Measurements from ENCODE around the gene PINLYP.

PINLYP gene

GRCh38 chr19:43578787-43579186, 3.2 kb downstream of the PINLYP start:
- Histone ChIP-seq H3K36me3 (ENCODE audit: insufficient read depth, low read length) (peaks cover under 1% of the 10 kb centered on the region; the same call in 1 of the 2 replicates), H3K9me2 (ENCODE audit: low read depth, low read length) (no peaks in the 10 kb centered on the region), H3F3A (ENCODE audit: insufficient read depth, low read length) (no peaks in the 10 kb centered on the region), H3K4me2 (ENCODE audit: low read length) (no peak overlapping the region), H3K4me1 (ENCODE audit: insufficient read depth, low read length, severe bottlenecking) (peaks cover 25% of the 10 kb centered on the region), H3K27ac (ENCODE audit: low read depth, low read length, poor library complexity, severe bottlenecking) (no peak overlapping the region), H4K20me1 (ENCODE audit: insufficient read depth, low read length) (no peaks in the 10 kb centered on the region), H3K9ac (ENCODE audit: low read length) (no peak overlapping the region), H2AFZ (ENCODE audit: low read length) (no peak overlapping the region), H3K79me2 (ENCODE audit: insufficient read depth, low read length) (0 out of 2 replicates have a peak, but pooled peaks cover 3% of the 10 kb centered on the region), H3K27me3 (ENCODE audit: insufficient read depth, low read length) (no peaks in the 10 kb centered on the region), H3K4me3 (ENCODE audit: low read depth, low read length, poor library complexity, severe bottlenecking) (no peak overlapping the region), H3K9me3 (ENCODE audit: low read length) (no peaks in the 10 kb centered on the region)
- TF ChIP-seq EZH2 (IDR thresholded peaks at IDR 0.05; ENCODE audit: borderline replicate concordance, low read length) (no peak), CTCF (IDR thresholded peaks at IDR 0.05; ENCODE audit: low read length) (no peak)

- H3F3A ChIP-seq (ENCODE audit: insufficient read depth, low read length): no peaks in the 10 kb centered on the region
- no peak for TF ChIP-seq EZH2 (IDR thresholded peaks at IDR 0.05; ENCODE audit: borderline replicate concordance, low read length)
- TF ChIP-seq CTCF (IDR thresholded peaks at IDR 0.05; ENCODE audit: low read length): no peak
- H3K4me3 ChIP-seq (ENCODE audit: low read depth, low read length, poor library complexity, severe bottlenecking): no peak overlapping the region
- no peak overlapping the region for H3K9ac ChIP-seq (ENCODE audit: low read length)
- no peaks in the 10 kb centered on the region for H3K9me3 ChIP-seq (ENCODE audit: low read length)
- no peak overlapping the region for H3K4me2 ChIP-seq (ENCODE audit: low read length)
- H3K9me2 ChIP-seq (ENCODE audit: low read depth, low read length): no peaks in the 10 kb centered on the region
- peaks cover 15% of the 10 kb centered on the region for H3K4me1 ChIP-seq (ENCODE audit: insufficient read depth, low read length, severe bottlenecking)
- no peak overlapping the region for H3K27ac ChIP-seq (ENCODE audit: low read depth, low read length, poor library complexity, severe bottlenecking)
- no peaks in the 10 kb centered on the region for H3K27me3 ChIP-seq (ENCODE audit: insufficient read depth, low read length)
- H2AFZ ChIP-seq (ENCODE audit: low read length): no peak overlapping the region
- no peaks in the 10 kb centered on the region for H3K79me2 ChIP-seq (ENCODE audit: insufficient read depth, low read length)
- no peaks in the 10 kb centered on the region for H4K20me1 ChIP-seq (ENCODE audit: insufficient read depth, low read length)
- no peaks in the 10 kb centered on the region for H3K36me3 ChIP-seq (ENCODE audit: insufficient read depth, low read length)
Measured at GRCh38 chr19:43581467-43581866, 5.9 kb downstream of the PINLYP start.

GRCh38 chr19:43582495-43582894, 6.9 kb downstream of the PINLYP start:
- Histone ChIP-seq H3K9me2 (ENCODE audit: low read depth, low read length) (no peaks in the 10 kb centered on the region), H3K4me2 (ENCODE audit: low read length) (no peak overlapping the region)

More at GRCh38 chr19:43582495-43582894, 6.9 kb downstream of the PINLYP start:
- Histone ChIP-seq H2AFZ (ENCODE audit: low read length) (no peak overlapping the region), H3K27ac (ENCODE audit: low read depth, low read length, poor library complexity, severe bottlenecking) (no peak overlapping the region), H3K36me3 (ENCODE audit: insufficient read depth, low read length) (no peaks in the 10 kb centered on the region), H3K4me1 (ENCODE audit: insufficient read depth, low read length, severe bottlenecking) (peaks cover 15% of the 10 kb centered on the region), H3K27me3 (ENCODE audit: insufficient read depth, low read length) (no peaks in the 10 kb centered on the region), H3F3A (ENCODE audit: insufficient read depth, low read length) (no peaks in the 10 kb centered on the region), H3K4me3 (ENCODE audit: low read depth, low read length, poor library complexity, severe bottlenecking) (no peak overlapping the region), H3K9ac (ENCODE audit: low read length) (no peak overlapping the region), H4K20me1 (ENCODE audit: insufficient read depth, low read length) (no peaks in the 10 kb centered on the region), H3K79me2 (ENCODE audit: insufficient read depth, low read length) (no peaks in the 10 kb centered on the region), H3K9me3 (ENCODE audit: low read length) (no peaks in the 10 kb centered on the region)
- TF ChIP-seq CTCF (IDR thresholded peaks at IDR 0.05; ENCODE audit: low read length) (no peak), EZH2 (IDR thresholded peaks at IDR 0.05; ENCODE audit: borderline replicate concordance, low read length) (no peak)
